Activated CD8-positive, alpha-beta memory T cell treated with anti-CD3 and anti-CD28 coated beads for 4 hours (primary cell): Measurements from ENCODE around the gene EFCAB13.

Experiments
- DNase-seq, 2 donors: peaks; one replicate each; pipeline ENCODE4 v3.0.0-alpha.2; 2020; ENCODE audit warnings: low read depth in 2 of 2

The EFCAB13 gene

GRCh38 chr17:47291242-47291873 lies 32.4 kb upstream of the EFCAB13 start:
- no peak for DNase-seq

GRCh38 chr17:47292206-47292605 lies 31.5 kb upstream of the EFCAB13 start:
- DNase-seq, result no peak

DNA sequence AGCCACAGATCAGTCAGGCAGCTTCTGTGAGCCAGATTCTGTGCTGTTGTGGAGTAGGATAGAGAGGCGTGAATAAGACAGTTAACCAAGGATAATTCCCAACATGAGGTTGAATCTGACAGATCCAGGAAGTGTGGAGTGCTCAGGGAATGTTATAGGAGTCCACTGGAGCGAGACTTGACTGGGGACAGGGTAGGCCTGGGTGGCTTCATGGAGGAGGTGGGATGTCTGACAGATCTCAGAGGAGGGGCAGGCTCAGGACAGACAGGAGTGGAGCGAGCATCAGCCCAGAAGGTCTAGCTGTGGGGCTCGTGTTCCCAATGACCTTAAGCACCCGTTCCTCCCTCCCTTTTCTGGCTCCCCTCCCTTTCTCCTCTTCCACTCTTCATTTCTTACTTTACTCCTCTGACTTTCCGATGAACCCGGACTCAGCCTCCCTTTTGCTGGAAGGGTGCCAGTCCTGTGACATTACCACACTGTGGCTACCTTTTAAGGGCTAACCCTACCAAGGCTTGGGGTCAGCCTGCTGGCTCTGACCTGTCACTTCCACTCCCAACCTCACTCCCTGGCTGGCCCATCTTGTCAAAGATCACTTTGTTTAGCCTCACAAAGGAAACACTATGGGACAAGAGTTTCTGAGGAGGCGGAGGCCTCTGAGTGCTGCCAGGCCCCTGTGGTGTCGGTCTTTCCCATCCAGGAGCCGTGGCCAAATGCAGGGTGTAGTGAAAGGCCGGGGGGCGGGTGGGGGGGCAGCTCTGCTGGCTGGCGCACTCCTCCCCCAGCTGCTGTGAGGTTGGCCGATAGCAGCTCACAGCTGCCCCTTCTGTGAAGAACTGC lies 28.5 kb upstream of the EFCAB13 start:
- no peak for DNase-seq

- no peak for DNase-seq
These were observed 27.9 kb upstream of the EFCAB13 start for GRCh38 chr17:47295874-47296255.

DNA sequence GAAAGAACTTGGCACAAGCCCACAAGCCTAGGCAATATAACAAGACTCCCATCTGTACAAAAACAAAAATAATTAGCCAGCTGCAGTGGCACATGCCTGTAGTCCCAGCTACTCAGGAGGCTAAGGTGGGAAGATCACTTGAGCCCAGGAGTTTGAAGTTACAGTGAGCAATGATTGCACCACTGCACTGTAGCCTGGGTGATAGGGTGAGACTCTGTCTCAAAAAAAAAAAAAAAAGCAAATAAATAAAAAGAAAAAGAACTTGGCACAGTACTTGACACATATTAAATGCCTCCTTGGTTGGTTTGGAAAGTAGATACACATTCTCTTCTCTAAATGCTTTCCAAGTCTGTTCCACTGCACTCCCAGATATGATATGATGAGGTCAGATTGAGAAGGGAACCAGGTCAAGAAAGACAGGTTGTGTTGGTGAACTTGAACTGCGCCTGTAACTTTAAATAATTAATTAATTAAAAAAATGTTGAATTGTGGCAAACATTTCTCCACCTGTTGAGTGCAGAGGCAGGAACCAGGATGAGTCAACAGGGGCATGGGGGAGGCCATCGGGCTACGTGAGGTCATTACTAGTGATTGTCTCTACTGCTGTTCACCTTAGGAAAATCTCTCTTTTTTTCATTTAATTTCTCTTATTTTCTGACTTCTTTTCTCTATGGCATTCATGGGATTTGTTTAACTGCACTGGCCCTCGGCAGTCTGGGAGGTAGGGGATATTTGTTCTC lies 25.9 kb upstream of the EFCAB13 start:
- no peak for DNase-seq

- no peak for DNase-seq
These were observed 25.0 kb upstream of the EFCAB13 start for GRCh38 chr17:47298712-47299111.

DNA sequence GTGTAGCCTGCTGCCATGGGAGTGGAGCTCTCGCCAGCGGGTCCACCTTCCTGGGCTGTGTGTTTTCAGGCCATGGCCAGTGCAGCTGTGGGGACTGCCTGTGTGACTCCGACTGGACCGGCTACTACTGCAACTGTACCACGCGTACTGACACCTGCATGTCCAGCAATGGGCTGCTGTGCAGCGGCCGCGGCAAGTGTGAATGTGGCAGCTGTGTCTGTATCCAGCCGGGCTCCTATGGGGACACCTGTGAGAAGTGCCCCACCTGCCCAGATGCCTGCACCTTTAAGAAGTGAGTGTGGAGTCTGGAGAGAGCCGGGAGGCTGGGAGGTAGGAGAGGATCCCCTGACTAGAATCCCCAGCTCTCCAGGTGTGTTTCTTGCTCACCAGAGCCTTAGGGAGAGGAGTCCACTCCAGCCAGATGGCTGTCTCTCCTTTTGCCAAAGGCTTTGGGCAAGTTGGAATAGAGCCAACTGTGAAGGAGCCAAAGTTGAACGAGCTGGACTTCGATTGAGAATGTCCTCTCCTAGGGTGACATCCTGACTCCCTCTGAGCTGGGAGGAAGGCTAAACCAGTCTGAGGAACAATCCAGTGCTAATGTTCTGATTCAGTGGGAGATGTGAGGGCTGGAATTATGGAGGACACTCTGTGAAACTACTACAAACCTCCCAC lies 24.4 kb upstream of the EFCAB13 start:
- DNase-seq, result no peak

- no peak for DNase-seq
These were observed 23.0 kb upstream of the EFCAB13 start for GRCh38 chr17:47300718-47301117.

DNA sequence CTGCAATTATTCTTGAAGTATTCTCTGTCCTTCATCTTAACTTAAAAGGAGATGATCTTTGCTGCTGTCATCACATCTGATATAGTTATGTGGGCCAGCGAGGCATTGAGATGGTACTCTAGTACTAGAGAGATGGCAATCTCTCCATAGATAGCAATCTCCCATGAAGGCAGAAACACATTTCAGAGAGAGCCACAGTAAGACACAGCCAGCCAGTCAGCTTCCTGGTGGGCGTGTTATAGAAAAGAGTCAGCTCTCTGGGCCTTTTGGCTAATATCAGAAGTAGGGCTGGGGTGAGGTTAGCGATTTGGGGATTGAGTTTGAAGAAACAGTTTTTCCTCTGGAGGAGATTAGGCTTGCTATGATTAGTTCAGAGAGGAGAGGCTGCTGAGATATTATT lies 22.6 kb upstream of the EFCAB13 start:
- no peak for DNase-seq

DNA sequence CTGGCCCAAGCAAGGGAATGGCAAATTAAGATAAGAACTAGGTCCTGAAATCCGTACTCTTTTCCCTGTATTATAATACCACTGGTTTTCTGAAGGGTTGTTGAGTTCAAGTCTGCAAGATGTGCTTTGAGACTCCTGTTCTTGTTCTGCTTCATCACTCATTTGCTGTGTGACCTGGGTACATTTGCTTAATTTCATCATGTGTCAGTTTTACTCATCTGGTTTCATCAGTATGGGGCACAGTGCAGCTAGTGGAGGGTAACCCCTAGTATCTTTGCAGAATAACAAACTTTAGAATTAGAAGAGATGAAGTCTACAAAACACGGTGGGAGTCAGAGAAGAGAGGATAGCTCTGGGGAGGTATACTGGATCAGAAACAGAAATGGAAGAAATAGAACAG lies 21.9 kb upstream of the EFCAB13 start:
- no peak for DNase-seq

DNA sequence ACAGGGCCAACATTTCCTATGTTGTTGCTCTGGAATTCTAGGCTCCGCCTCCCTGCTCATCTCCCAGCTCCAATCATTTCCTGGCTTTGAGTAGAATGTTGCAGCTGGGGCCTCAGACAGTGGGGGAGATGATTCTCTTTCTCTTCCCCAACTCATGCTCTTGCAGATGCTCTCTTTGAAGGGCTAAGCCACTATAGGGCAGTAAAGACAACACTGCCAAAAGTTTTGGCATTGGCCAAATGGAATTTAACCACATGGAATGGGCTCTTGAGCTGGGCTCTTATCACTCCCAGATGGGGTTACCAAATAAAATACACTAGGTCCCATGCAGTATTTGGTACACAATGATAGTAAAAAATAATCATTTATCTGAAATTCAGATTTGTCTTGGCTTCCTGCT lies 19.6 kb upstream of the EFCAB13 start:
- no peak for DNase-seq

- DNase-seq, result no peak
These were observed 18.3 kb upstream of the EFCAB13 start for GRCh38 chr17:47305302-47305923.

DNA sequence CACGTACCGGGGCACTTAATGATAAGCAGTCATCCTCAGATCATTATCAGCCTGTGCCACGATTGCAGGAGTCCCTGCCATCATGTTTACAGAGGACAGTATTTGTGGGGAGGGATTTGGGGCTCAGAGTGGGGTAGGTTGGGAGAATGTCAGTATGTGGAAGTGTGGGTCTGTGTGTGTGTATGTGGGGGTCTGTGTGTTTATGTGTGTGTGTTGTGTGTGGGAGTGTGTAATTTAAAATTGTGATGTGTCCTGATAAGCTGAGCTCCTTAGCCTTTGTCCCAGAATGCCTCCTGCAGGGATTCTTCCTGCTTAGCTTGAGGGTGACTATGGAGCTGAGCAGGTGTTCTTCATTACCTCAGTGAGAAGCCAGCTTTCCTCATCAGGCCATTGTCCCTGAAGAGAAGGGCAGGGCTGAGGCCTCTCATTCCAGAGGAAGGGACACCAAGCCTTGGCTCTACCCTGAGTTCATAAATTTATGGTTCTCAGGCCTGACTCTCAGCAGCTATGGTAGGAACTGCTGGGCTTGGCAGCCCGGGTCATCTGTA lies 13.5 kb upstream of the EFCAB13 start:
- DNase-seq, result no peak

DNA sequence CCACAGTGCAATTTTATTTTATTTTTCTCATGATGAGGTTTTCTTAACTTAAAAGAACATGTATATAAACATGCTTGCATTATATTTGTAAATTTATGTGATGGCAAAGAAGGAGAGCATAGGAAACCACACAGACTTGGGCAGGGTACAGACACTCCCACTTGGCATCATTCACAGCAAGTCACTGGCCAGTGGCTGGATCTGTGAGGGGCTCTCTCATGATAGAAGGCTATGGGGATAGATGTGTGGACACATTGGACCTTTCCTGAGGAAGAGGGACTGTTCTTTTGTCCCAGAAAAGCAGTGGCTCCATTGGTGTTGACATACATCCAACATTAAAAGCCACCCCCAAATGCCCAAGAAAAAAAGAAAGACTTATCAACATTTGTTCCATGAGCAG lies 12.3 kb upstream of the EFCAB13 start:
- DNase-seq, result no peak

- peak in 1 of 2 donors; percentile 5 for DNase-seq
These were observed 8.1 kb upstream of the EFCAB13 start for GRCh38 chr17:47315451-47316266.

DNA sequence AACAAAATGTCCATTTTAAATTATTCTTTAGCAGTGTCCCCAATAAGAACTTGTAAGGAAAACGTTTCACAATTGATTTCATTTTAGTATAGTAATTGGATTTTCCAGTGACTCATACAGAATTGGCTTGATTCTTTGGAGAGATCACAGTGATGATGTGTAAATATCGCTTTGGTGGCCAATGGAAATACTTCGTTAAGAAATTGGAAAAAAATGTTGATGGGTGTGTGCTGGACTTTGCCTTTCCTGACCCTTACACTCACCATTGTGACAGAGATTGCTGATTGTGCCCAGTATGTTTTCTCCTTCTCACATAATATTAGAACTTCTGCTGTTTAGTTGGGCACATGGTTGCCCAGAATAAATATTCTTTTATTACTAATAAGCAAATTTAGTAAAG lies 7.4 kb upstream of the EFCAB13 start:
- no peak for DNase-seq

- no peak for DNase-seq
These were observed 6.6 kb upstream of the EFCAB13 start for GRCh38 chr17:47317119-47317518.

GRCh38 chr17:47318197-47318918 lies 5.4 kb upstream of the EFCAB13 start:
- no peak for DNase-seq

DNA sequence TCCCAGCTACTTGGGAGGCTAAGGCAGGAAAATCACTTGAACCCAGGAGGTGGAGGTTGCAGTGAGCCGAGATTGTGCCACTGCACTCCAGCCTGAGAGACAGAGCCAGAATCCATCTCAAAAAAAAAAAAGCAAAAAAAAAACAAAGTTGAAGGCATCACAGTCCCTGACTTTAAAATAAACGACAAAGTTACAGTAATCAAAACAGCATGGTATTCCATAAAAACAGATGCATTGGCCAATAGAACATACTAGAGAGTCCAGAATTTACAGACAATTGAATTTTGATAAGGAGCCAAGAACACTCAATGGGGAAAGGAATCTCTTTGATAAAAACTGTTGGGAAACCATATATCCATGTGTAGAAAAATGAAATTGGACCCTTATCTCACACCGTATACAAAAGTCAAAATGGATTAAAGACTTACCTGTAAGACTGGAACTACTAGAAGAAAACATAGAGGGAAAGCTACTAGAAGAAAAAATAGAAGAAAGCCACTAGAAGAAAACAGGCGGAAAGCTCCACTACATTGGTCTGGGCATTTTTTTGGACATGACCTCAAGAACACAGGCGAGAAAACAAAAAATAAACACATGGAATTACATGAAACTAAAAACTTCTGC lies 2.8 kb upstream of the EFCAB13 start:
- no peak for DNase-seq
